Suppressor macrophage treated with lipopolysaccharide for 4 hours (primary cell): ENCODE measurements around the gene CSNK1G1.
A peak's percentile ranks its signal among the peaks of the same experiment; 100 is the strongest.

Source experiments
- DNase-seq: peaks from one replicate; pipeline ENCODE4 v3.0.0-alpha.2; 2020

The CSNK1G1 gene

GRCh38 chr15:64187396-64188191 lies 168.4 kb downstream of the CSNK1G1 start:
- DNase-seq: no peak

- DNase-seq: no peak
Measured at GRCh38 chr15:64185146-64185911, 170.6 kb downstream of the CSNK1G1 start.

- peak; percentile 41 for DNase-seq
Measured at GRCh38 chr15:64182859-64183370, 173.1 kb downstream of the CSNK1G1 start.

- no peak for DNase-seq
Measured at GRCh38 chr15:64180235-64180824, 175.6 kb downstream of the CSNK1G1 start.

GRCh38 chr15:64166102-64166890 lies 189.7 kb downstream of the CSNK1G1 start:
- DNase-seq: no peak

- no peak for DNase-seq
Measured at GRCh38 chr15:64164436-64164835, 191.5 kb downstream of the CSNK1G1 start.

GRCh38 chr15:64163659-64164362 lies 192.2 kb downstream of the CSNK1G1 start:
- peak; percentile 61 for DNase-seq

GRCh38 chr15:64162869-64163658 lies 192.9 kb downstream of the CSNK1G1 start, which contains the start of gene PPIB:
TSS of gene PPIB (minus strand) at chr15:64163022. CDS start at chr15:64162986, 36 bp downstream.
- DNase-seq: peak; percentile 99

- DNase-seq: no peak
Measured at GRCh38 chr15:64162478-64162868, 193.5 kb downstream of the CSNK1G1 start.

- no peak for DNase-seq
Measured at GRCh38 chr15:64161688-64162477, 194.1 kb downstream of the CSNK1G1 start.

GRCh38 chr15:64158363-64159134 lies 197.4 kb downstream of the CSNK1G1 start:
- DNase-seq: no peak

GRCh38 chr15:64157599-64158125 lies 198.3 kb downstream of the CSNK1G1 start:
- no peak for DNase-seq

- DNase-seq: no peak
Measured at GRCh38 chr15:64156652-64157331, 199.2 kb downstream of the CSNK1G1 start.

GRCh38 chr15:64155802-64156651 lies 199.9 kb downstream of the CSNK1G1 start:
- no peak for DNase-seq

- peak; percentile 92 for DNase-seq
Measured at GRCh38 chr15:64153480-64154367, 202.2 kb downstream of the CSNK1G1 start.
